AG04449 (cell line): ENCODE data around the gene C5orf58.

ENCODE experiments used
- CTCF ChIA-PET: fragments of 350-600 bp; formaldehyde crosslinking; extraction: SDS; loops from one replicate; lab custom pipeline; 2021; ENCODE audit warnings: antibody characterized with exemption; lab: Yijun Ruan, JAX
- POLR2A ChIA-PET: fragments of 400-600, 350-600 bp; formaldehyde crosslinking; extraction: SDS; loops from one replicate; lab custom pipeline; 2020; ENCODE audit warnings: antibody characterized with exemption, inconsistent platforms; lab: Yijun Ruan, JAX
- DNase-seq: peaks from one replicate; pipeline ENCODE4 v3.0.0-alpha.2; 2010; ENCODE audit warnings: low read depth, low spot score
- H3K4me3 ChIP-seq: 2 replicates; pipeline ENCODE4 v1.5.1; 2011; ENCODE audit warnings: low read depth, mild to moderate bottlenecking, control low read depth, low read length
- CTCF ChIP-seq: IDR thresholded peaks from one replicate; pipeline ENCODE4 v1.5.1; 2011; ENCODE audit warnings: mild to moderate bottlenecking, moderate library complexity, low read length, control low read depth, inconsistent platforms; ENCODE audit not compliant: insufficient read depth; ENCODE audit errors: missing control alignments

Gene C5orf58

GRCh38 chr5:170232786-170233185 is at the start of gene C5orf58:
TSS of gene C5orf58 (plus strand) at chr5:170232985. CDS start at chr5:170234977, 1,992 bp downstream.
- no peak for TF ChIP-seq CTCF
- H3K4me3 ChIP-seq: no peak within 1 kb of the TSS
- ChIA-PET POLR2A (no interaction called here), CTCF (interaction anchor here (0.6 to 2.0 kb wide), 4 partner anchors 11 to 192 kb away, joined by 3 to 9 read pairs (median 4); no protein-coding TSS in a partner anchor)
- DNase-seq: no peak

- TF ChIP-seq CTCF: peak; percentile 87
- ChIA-PET POLR2A (no interaction called here), CTCF (interaction anchor here (0.7 to 8.0 kb wide), 38 partner anchors 11 to 486 kb away, joined by 3 to 257 read pairs (median 5); partner anchors contain the start of gene FOXI1)
- H3K4me3 ChIP-seq: no peak overlapping the region
- DNase-seq: no peak
Observed at GRCh38 chr5:170183816-170184687, 48.7 kb upstream of the C5orf58 start.

GRCh38 chr5:170184737-170185136 is 48.0 kb upstream of the C5orf58 start:
- DNase-seq: no peak
- no peak for TF ChIP-seq CTCF
- H3K4me3 ChIP-seq: no peak overlapping the region
- ChIA-PET POLR2A (no interaction called here), CTCF (interaction anchor here (0.7 to 8.0 kb wide), 30 partner anchors 10 to 486 kb away, joined by 3 to 257 read pairs (median 7); partner anchors contain the start of gene FOXI1)

- no peak for TF ChIP-seq CTCF
- POLR2A ChIA-PET: no interaction called here
- DNase-seq: no peak
- CTCF ChIA-PET: interaction anchor here (1.0 to 8.0 kb wide), 16 partner anchors 8 to 199 kb away, joined by 3 to 257 read pairs (median 10); no protein-coding TSS in a partner anchor
- H3K4me3 ChIP-seq: no peak overlapping the region
Observed at GRCh38 chr5:170186156-170186555, 46.6 kb upstream of the C5orf58 start.

- TF ChIP-seq CTCF: no peak
- POLR2A ChIA-PET: no interaction called here
- CTCF ChIA-PET: interaction anchor here (0.8 to 8.0 kb wide), 10 partner anchors 8 to 200 kb away, joined by 3 to 257 read pairs (median 5); no protein-coding TSS in a partner anchor
- DNase-seq: no peak
- H3K4me3 ChIP-seq: no peak overlapping the region
Observed at GRCh38 chr5:170186856-170187255, 45.9 kb upstream of the C5orf58 start.
